Mesenchymal stem cell (in vitro differentiated cells and primary cell): Measurements from ENCODE around the gene CIAO2A.

Experiments used
- DNase-seq: peaks from one replicate; pipeline ENCODE4 v3.0.0-alpha.2; 2013
- H2AFZ ChIP-seq: one replicate; pipeline ENCODE4 v1.6.1; 2013; ENCODE audit warnings: low read depth, mild to moderate bottlenecking, control low read depth, inconsistent platforms, low read length, moderate library complexity
- H2AK5ac ChIP-seq: 2 replicates; pipeline ENCODE4 v1.6.1; 2013; ENCODE audit warnings: low read length, moderate library complexity, mild to moderate bottlenecking, inconsistent platforms; ENCODE audit not compliant: severe bottlenecking
- H2BK120ac ChIP-seq: one replicate; pipeline ENCODE4 v1.6.1; 2013; ENCODE audit warnings: low read depth, mild to moderate bottlenecking, inconsistent platforms, low read length, moderate library complexity
- H2BK12ac ChIP-seq, 2 experiments: one replicate each; pipeline ENCODE4 v1.6.1; 2013; ENCODE audit warnings: inconsistent platforms in 2 of 2, low read length in 2 of 2, mild to moderate bottlenecking in 2 of 2, moderate library complexity in 2 of 2, control low read depth in 1 of 2
- H2BK15ac ChIP-seq: one replicate; pipeline ENCODE4 v1.6.1; 2013; ENCODE audit warnings: mild to moderate bottlenecking, low read depth, inconsistent platforms; ENCODE audit not compliant: poor library complexity, severe bottlenecking
- H2BK5ac ChIP-seq: 2 replicates; pipeline ENCODE4 v1.6.1; 2013; ENCODE audit warnings: low read depth, mild to moderate bottlenecking, low read length, control low read depth, inconsistent platforms; ENCODE audit not compliant: poor library complexity, severe bottlenecking
- H3K14ac ChIP-seq, 2 experiments: one replicate each; pipeline ENCODE4 v1.6.1; 2013; ENCODE audit warnings: inconsistent platforms in 2 of 2, low read length in 2 of 2, control low read depth in 1 of 2, mild to moderate bottlenecking in 1 of 2, moderate library complexity in 1 of 2
- H3K18ac ChIP-seq, 2 experiments: one replicate each; pipeline ENCODE4 v1.6.1; 2013; ENCODE audit warnings: inconsistent platforms in 2 of 2, low read length in 2 of 2, control low read depth in 1 of 2, low read depth in 1 of 2, mild to moderate bottlenecking in 1 of 2
- H3K23ac ChIP-seq, 2 experiments: one replicate each; pipeline ENCODE4 v1.6.1; 2013; ENCODE audit warnings: inconsistent platforms in 2 of 2, low read length in 2 of 2, mild to moderate bottlenecking in 2 of 2, moderate library complexity in 2 of 2, control low read depth in 1 of 2
- H3K27ac ChIP-seq: 2 replicates; pipeline ENCODE4 v1.5.1; 2013; ENCODE audit warnings: mild to moderate bottlenecking, moderate library complexity, low read length, control low read depth, inconsistent platforms; ENCODE audit not compliant: poor library complexity, severe bottlenecking
- H3K27me3 ChIP-seq, 2 experiments: 2 replicates each; pipeline versions ENCODE4 v1.6.1 to v1.7.0; 2013; ENCODE audit warnings: low read length in 2 of 2, mild to moderate bottlenecking in 2 of 2, moderate library complexity in 2 of 2, control low read depth in 1 of 2, inconsistent platforms in 1 of 2; ENCODE audit not compliant: control insufficient read depth in 1 of 2, insufficient read depth in 1 of 2
- H3K36me3 ChIP-seq, 2 experiments: 2 replicates each; pipeline versions ENCODE4 v1.6.1 to v1.7.0; 2013; ENCODE audit warnings: low read length in 2 of 2, control low read depth in 1 of 2, inconsistent platforms in 1 of 2, low read depth in 1 of 2, mild to moderate bottlenecking in 1 of 2; ENCODE audit not compliant: insufficient read depth in 2 of 2, control insufficient read depth in 1 of 2
- H3K4ac ChIP-seq, 2 experiments: one replicate each; pipeline ENCODE4 v1.6.1; 2013; ENCODE audit warnings: inconsistent platforms in 2 of 2, low read length in 2 of 2, mild to moderate bottlenecking in 2 of 2, moderate library complexity in 2 of 2, control low read depth in 1 of 2, low read depth in 1 of 2
- H3K4me1 ChIP-seq: 2 replicates; pipeline ENCODE4 v1.6.1; 2013; ENCODE audit warnings: low read depth, low read length, control low read depth; ENCODE audit not compliant: control insufficient read depth, insufficient read depth
- H3K4me2 ChIP-seq: 2 replicates; pipeline ENCODE4 v1.6.1; 2013; ENCODE audit warnings: low read length, mild to moderate bottlenecking, inconsistent platforms; ENCODE audit not compliant: poor library complexity, severe bottlenecking
- H3K4me3 ChIP-seq, 2 experiments: 2 replicates each; pipeline versions ENCODE4 v1.5.1 to v1.7.0; 2013; ENCODE audit warnings: low read length in 2 of 2, mild to moderate bottlenecking in 2 of 2, control low read depth in 1 of 2, low read depth in 1 of 2; ENCODE audit not compliant: insufficient read depth in 1 of 2
- H3K79me1 ChIP-seq: replicated peaks from 2 replicates; pipeline ENCODE4 v1.6.1; 2013; ENCODE audit warnings: mild to moderate bottlenecking, control low read depth, low read length, inconsistent platforms; ENCODE audit not compliant: poor library complexity, severe bottlenecking
- H3K9ac ChIP-seq: 2 replicates; pipeline ENCODE4 v1.7.0; 2013; ENCODE audit warnings: mild to moderate bottlenecking, low read length, moderate library complexity
- H3K9me3 ChIP-seq: 2 replicates; pipeline ENCODE4 v1.7.0; 2013; ENCODE audit warnings: mild to moderate bottlenecking, low read length; ENCODE audit not compliant: control insufficient read depth
- H4K8ac ChIP-seq: one replicate; pipeline ENCODE4 v1.6.1; 2013; ENCODE audit warnings: inconsistent platforms, mild to moderate bottlenecking, low read length, moderate library complexity
- H4K91ac ChIP-seq: one replicate; pipeline ENCODE4 v1.6.1; 2013; ENCODE audit warnings: mild to moderate bottlenecking, low read length, inconsistent platforms
- WGBS: methylation state at CpG from one replicate; pipeline ENCODE4 v1.1.7; 2013; ENCODE audit warnings: mixed read lengths; 5-methylcytosine and 5-hydroxymethylcytosine counted together

CIAO2A gene

DNA sequence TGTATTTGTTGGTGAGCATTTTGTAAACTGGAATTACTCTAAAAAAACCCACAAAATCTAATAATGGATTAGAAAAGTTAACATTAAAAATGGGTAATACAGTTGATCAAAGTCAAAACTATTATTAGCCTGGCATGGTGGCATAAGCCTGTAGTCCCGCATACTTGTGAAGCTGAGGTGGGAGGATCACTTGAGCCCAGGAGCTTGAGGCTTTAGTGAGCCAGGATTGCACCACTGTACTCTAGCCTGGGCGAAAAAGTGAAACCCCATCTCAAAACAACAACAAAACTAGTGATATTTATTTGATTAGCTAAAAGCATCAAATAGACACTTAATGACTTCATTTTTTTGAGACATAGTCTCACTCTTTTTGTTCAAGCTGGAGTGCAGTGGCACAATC lies 5.7 kb upstream of the CIAO2A start:
- Histone ChIP-seq H2BK15ac (no peak overlapping the region), H2AFZ (no peak overlapping the region), H3K79me1 (peaks cover 3% of the 10 kb centered on the region), H2AK5ac (no peak overlapping the region), H3K36me3 (peaks cover 0 to 3% of the 10 kb centered on the region in 2 experiments), H3K23ac (no peak overlapping the region), H4K8ac (no peak overlapping the region), H3K27ac (no peak overlapping the region), H3K4me2 (no peak overlapping the region), H3K27me3 (no peaks in the 10 kb centered on the region), H3K18ac (no peak overlapping the region), H3K4ac (no peak overlapping the region), H3K14ac (no peak overlapping the region), H3K4me3 (no peak overlapping the region), H2BK12ac (no peak overlapping the region), H2BK5ac (no peak overlapping the region), H2BK120ac (no peak overlapping the region), H3K9ac (no peak overlapping the region), H3K4me1 (peaks cover 5% of the 10 kb centered on the region), H3K9me3 (no peaks in the 10 kb centered on the region), H4K91ac (no peak overlapping the region)
- WGBS = 90% methylated on average over 1 of the region's 2 CpGs
- no peak for DNase-seq

- 16% methylated on average over 16 of the region's 16 CpGs for WGBS
- H3K4me3 ChIP-seq = peak overlapping the region; percentile 88 to 99
- H3K18ac ChIP-seq = no peak overlapping the region
- H3K4me2 ChIP-seq = peak overlapping the region; percentile 89
- H3K4me1 ChIP-seq = peaks cover 10% of the 10 kb centered on the region
- no peak overlapping the region for H4K91ac ChIP-seq
- H3K9me3 ChIP-seq = no peaks in the 10 kb centered on the region
- no peak overlapping the region for H3K14ac ChIP-seq
- H2AK5ac ChIP-seq = no peak overlapping the region
- H3K27me3 ChIP-seq = no peaks in the 10 kb centered on the region
- peak; percentile 51 for DNase-seq
- no peak overlapping the region for H2BK15ac ChIP-seq
- H3K36me3 ChIP-seq = peaks cover 0 to 3% of the 10 kb centered on the region in 2 experiments
- no peak overlapping the region for H4K8ac ChIP-seq
- H2BK120ac ChIP-seq = no peak overlapping the region
- no peak overlapping the region for H3K23ac ChIP-seq
- no peak overlapping the region for H3K4ac ChIP-seq
- peak overlapping the region; percentile 17 for H3K27ac ChIP-seq
- H3K9ac ChIP-seq = peak overlapping the region; percentile 95
- no peak overlapping the region for H2BK5ac ChIP-seq
- peaks cover 3% of the 10 kb centered on the region for H3K79me1 ChIP-seq
- H2BK12ac ChIP-seq = no peak overlapping the region
- no peak overlapping the region for H2AFZ ChIP-seq
Observed at GRCh38 chr15:64096668-64097384, 3.2 kb upstream of the CIAO2A start.

- WGBS = 1% methylated on average over 66 of the region's 70 CpGs
- Histone ChIP-seq H3K9me3 (no peaks in the 10 kb centered on the region), H2AFZ (peak within 1 kb of the TSS; percentile 33), H3K18ac (peak within 1 kb of the TSS; percentile 40 to 50), H3K4me1 (peaks cover 10% of the 10 kb centered on the region), H4K8ac (peak within 1 kb of the TSS; percentile 93), H2BK15ac (no peak within 1 kb of the TSS), H3K23ac (peak within 1 kb of the TSS in 1 of 2 experiments; percentile 96), H3K4me2 (peak within 1 kb of the TSS; percentile 89), H2BK5ac (no peak within 1 kb of the TSS), H3K4me3 (peak within 1 kb of the TSS; percentile 88 to 99), H3K9ac (peak within 1 kb of the TSS; percentile 95), H3K79me1 (peaks cover 3% of the 10 kb centered on the region), H3K27me3 (no peaks in the 10 kb centered on the region), H3K36me3 (peaks cover 0 to 3% of the 10 kb centered on the region in 2 experiments), H2BK120ac (no peak within 1 kb of the TSS), H3K4ac (peak within 1 kb of the TSS in 1 of 2 experiments; percentile 89), H2AK5ac (peak within 1 kb of the TSS; percentile 70), H4K91ac (no peak within 1 kb of the TSS), H2BK12ac (no peak within 1 kb of the TSS), H3K14ac (peak within 1 kb of the TSS in 1 of 2 experiments; percentile 23), H3K27ac (peak within 1 kb of the TSS; percentile 50)
- DNase-seq = peak; percentile 96
Observed at GRCh38 chr15:64095795-64096667, 2.4 kb upstream of the CIAO2A start, which contains the start of gene SNX1. Gene SNX1 (plus strand): TSS chr15:64095982. CDS start chr15:64096014, 32 bp downstream.

GRCh38 chr15:64095431-64095794 lies 1.8 kb upstream of the CIAO2A start:
- Histone ChIP-seq H3K4ac (no peak overlapping the region), H3K9me3 (no peaks in the 10 kb centered on the region), H3K14ac (no peak overlapping the region), H2AFZ (no peak overlapping the region), H2AK5ac (no peak overlapping the region), H2BK12ac (no peak overlapping the region), H3K18ac (no peak overlapping the region), H3K36me3 (peaks cover 0 to 3% of the 10 kb centered on the region in 2 experiments), H2BK120ac (no peak overlapping the region), H3K27me3 (no peaks in the 10 kb centered on the region), H3K4me2 (no peak overlapping the region), H3K4me1 (peaks cover 10% of the 10 kb centered on the region), H3K4me3 (peak overlapping the region in 1 of 2 experiments; percentile 26), H3K9ac (peak overlapping the region; percentile 46), H4K91ac (no peak overlapping the region), H3K79me1 (peaks cover 4% of the 10 kb centered on the region), H3K23ac (no peak overlapping the region), H2BK15ac (no peak overlapping the region), H3K27ac (peak overlapping the region; percentile 50), H4K8ac (peak overlapping the region; percentile 61), H2BK5ac (no peak overlapping the region)
- WGBS = 36% methylated on average over 3 of the region's 4 CpGs
- DNase-seq = no peak
